Liver (tissue), 9 donors: ENCODE measurements around the gene SPTBN5. TPM values are rescaled to one million over a fixed set of nuclear protein-coding genes. Genes with fewer than 3 reads are reported as not detected.

Experiments used
- DNase-seq: peaks from one replicate; pipeline ENCODE4 v3.0.0-alpha.2; 2017; ENCODE audit warnings: low spot score
- H3K27ac ChIP-seq, 2 donors: one replicate each; pipeline ENCODE4 v1.7.0; 2013; ENCODE audit warnings: inconsistent platforms in 2 of 2, low read length in 2 of 2, control low read depth in 1 of 2, low read depth in 1 of 2, mild to moderate bottlenecking in 1 of 2
- H3K27me3 ChIP-seq, 4 donors: one replicate each; pipeline versions ENCODE4 v1.6.1 to v1.7.0; 2013; ENCODE audit warnings: low read length in 3 of 4, inconsistent platforms in 1 of 4, mild to moderate bottlenecking in 1 of 4, moderate library complexity in 1 of 4; ENCODE audit not compliant: control insufficient read depth in 4 of 4, insufficient read depth in 4 of 4
- H3K36me3 ChIP-seq, 4 donors: one replicate each; pipeline versions ENCODE4 v1.6.1 to v1.7.0; 2013; ENCODE audit warnings: low read length in 3 of 4, mild to moderate bottlenecking in 3 of 4, low read depth in 1 of 4, moderate library complexity in 1 of 4; ENCODE audit not compliant: control insufficient read depth in 4 of 4, insufficient read depth in 3 of 4
- H3K4me1 ChIP-seq, 4 donors: one replicate each; pipeline versions ENCODE4 v1.6.1 to v1.7.0; 2013; ENCODE audit warnings: low read length in 3 of 4, mild to moderate bottlenecking in 3 of 4, moderate library complexity in 1 of 4; ENCODE audit not compliant: control insufficient read depth in 4 of 4, insufficient read depth in 4 of 4
- H3K4me3 ChIP-seq, 3 donors: one replicate each; pipeline versions ENCODE4 v1.6.1 to v1.7.0; 2013; ENCODE audit warnings: low read length in 3 of 3, control low read depth in 1 of 3, low read depth in 1 of 3, mild to moderate bottlenecking in 1 of 3
- H3K9ac ChIP-seq, 2 donors: one replicate each; pipeline ENCODE4 v1.7.0; 2013; ENCODE audit warnings: low read length in 2 of 2, mild to moderate bottlenecking in 2 of 2, moderate library complexity in 2 of 2, control low read depth in 1 of 2, low read depth in 1 of 2
- H3K9me3 ChIP-seq, 4 donors: one replicate each; pipeline versions ENCODE4 v1.6.1 to v1.7.0; 2013; ENCODE audit warnings: low read length in 3 of 4; ENCODE audit not compliant: control insufficient read depth in 4 of 4
- EGR1 ChIP-seq, 2 donors: IDR thresholded peaks; 2 replicates each; pipeline ENCODE4 v1.6.1; 2016 to 2018; ENCODE audit warnings: antibody characterized with exemption in 2 of 2, low read depth in 2 of 2
- FOXA1 ChIP-seq: IDR thresholded peaks from 2 replicates; pipeline ENCODE4 v1.6.1; 2016; ENCODE audit warnings: antibody characterized with exemption
- FOXA2 ChIP-seq: IDR thresholded peaks from 2 replicates; pipeline ENCODE4 v1.6.1; 2016; ENCODE audit warnings: antibody characterized with exemption
- GABPA ChIP-seq, 2 donors: IDR thresholded peaks in 1 of 2; conservative IDR thresholded peaks in 1 of 2; 2 replicates each; pipeline ENCODE4 v1.6.1; 2016; ENCODE audit warnings: antibody characterized with exemption in 2 of 2, mild to moderate bottlenecking in 1 of 2, moderate library complexity in 1 of 2
- HNF4A ChIP-seq, 2 donors: conservative IDR thresholded peaks; 2 replicates each; pipeline ENCODE4 v1.6.1; 2016; ENCODE audit warnings: antibody characterized with exemption in 2 of 2, mild to moderate bottlenecking in 2 of 2
- HNF4G ChIP-seq: IDR thresholded peaks from 2 replicates; pipeline ENCODE4 v1.6.1; 2016; ENCODE audit warnings: antibody characterized with exemption
- JUND ChIP-seq, 2 donors: IDR thresholded peaks; 2 replicates each; pipeline ENCODE4 v1.6.1; 2016; ENCODE audit warnings: antibody characterized with exemption in 2 of 2
- NR2F2 ChIP-seq: IDR thresholded peaks from 2 replicates; pipeline ENCODE4 v1.6.1; 2016; ENCODE audit warnings: antibody characterized with exemption
- RAD21 ChIP-seq, 2 donors: IDR thresholded peaks; 2 replicates each; pipeline ENCODE4 v1.6.1; 2016; ENCODE audit warnings: antibody characterized with exemption in 2 of 2, mild to moderate bottlenecking in 2 of 2
- SP1 ChIP-seq: IDR thresholded peaks from 2 replicates; pipeline ENCODE4 v1.6.1; 2018; ENCODE audit warnings: antibody characterized with exemption, mild to moderate bottlenecking
- TAF1 ChIP-seq: conservative IDR thresholded peaks from 2 replicates; pipeline ENCODE4 v1.6.1; 2016; ENCODE audit warnings: antibody characterized with exemption, mild to moderate bottlenecking
- WGBS: extraction: QIAGEN DNeasy Blood & Tissue Kit; methylation state at CpG from one replicate; pipeline ENCODE4 v1.1.7; 2013; 5-methylcytosine and 5-hydroxymethylcytosine counted together
- polyA plus RNA-seq, 2 donors: library from polyadenylated mRNA; stranded (reverse) in 1 of 2; unstranded in 1 of 2; fragments of 200-250 nt in 1 of 2; fragments of >200 nt in 1 of 2; fragmentation: Nextera tagmentation in 1 of 2; extraction: Ambion mirVana in 1 of 2; gene quantifications; one replicate each; pipeline versions ENCODE4 v1.2.1 to v1.2.3, GENCODE V29; 2013 to 2015
- total RNA-seq, 2 donors: library from RNA; depleted of rRNA; stranded (reverse); fragments of >200 nt; gene quantifications; one replicate each; pipeline ENCODE4 v1.2.3, GENCODE V29; 2014
- TF ChIP-seq, protein P1 (sequence below): IDR thresholded peaks from 2 replicates; pipeline ENCODE4 v1.6.1; 2016; ENCODE audit warnings: antibody characterized with exemption
- TF ChIP-seq, protein P2 (sequence below): IDR thresholded peaks from 2 replicates; pipeline ENCODE4 v1.6.1; 2016; ENCODE audit warnings: antibody characterized with exemption
- TF ChIP-seq, protein P3 (sequence below): IDR thresholded peaks from 2 replicates; pipeline ENCODE4 v1.6.1; 2016; ENCODE audit warnings: antibody characterized with exemption, mild to moderate bottlenecking
- TF ChIP-seq, protein P4 (sequence below): IDR thresholded peaks from 2 replicates; pipeline ENCODE4 v1.6.1; 2016; ENCODE audit warnings: antibody characterized with exemption
- donor health status: healthy.
- donor health status: healthy.
- donor health status: healthy.
- donor health status: healthy.
- donor health status: healthy.

The SPTBN5 gene
- total and polyA plus RNA-seq, 4 donors, result 0.12 to 1.7 (median 0.17) TPM

DNA sequence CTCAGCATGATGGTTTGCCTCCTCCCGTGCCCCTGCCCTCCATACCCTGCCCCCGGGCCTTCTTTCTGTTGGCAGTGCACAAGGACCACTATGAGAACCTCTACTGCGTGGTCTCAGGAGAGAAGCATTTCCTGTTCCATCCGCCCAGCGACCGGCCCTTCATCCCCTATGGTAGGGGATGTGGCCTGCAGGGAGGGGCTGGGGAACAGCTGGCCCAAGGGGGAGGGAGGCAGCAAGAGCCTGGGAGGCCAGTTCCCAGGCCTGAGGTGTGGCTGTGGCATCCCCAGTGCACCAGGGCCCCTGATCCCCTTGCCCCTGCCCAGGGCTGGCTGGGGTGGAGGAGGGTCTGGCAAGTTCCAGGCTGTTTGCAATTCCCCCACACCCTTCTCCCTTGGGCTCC is 57.8 kb downstream of the SPTBN5 start:
- no peaks in the 10 kb centered on the region for H3K27me3 ChIP-seq
- peaks cover 0 to 6% (median 5%) of the 10 kb centered on the region in 4 donors for H3K36me3 ChIP-seq
- no peak overlapping the region for H3K4me3 ChIP-seq
- no peak overlapping the region for H3K27ac ChIP-seq
- no peak overlapping the region for H3K9ac ChIP-seq
- H3K4me1 ChIP-seq, result no peaks in the 10 kb centered on the region
- no peak for DNase-seq
- WGBS, result 83% methylated on average over 6 of the region's 6 CpGs
- no peaks in the 10 kb centered on the region for H3K9me3 ChIP-seq
- TF ChIP-seq HNF4G (no peak), HNF4A (conservative IDR thresholded peaks at IDR 0.05) (no peak), GABPA (IDR thresholded peaks at IDR 0.05 in 1 of 2, conservative IDR thresholded peaks at IDR 0.05 in 1 of 2) (no peak), FOXA1 (no peak), JUND (IDR thresholded peaks at IDR 0.05) (no peak), NR2F2 (no peak)
- TF ChIP-seq, protein P1, sequence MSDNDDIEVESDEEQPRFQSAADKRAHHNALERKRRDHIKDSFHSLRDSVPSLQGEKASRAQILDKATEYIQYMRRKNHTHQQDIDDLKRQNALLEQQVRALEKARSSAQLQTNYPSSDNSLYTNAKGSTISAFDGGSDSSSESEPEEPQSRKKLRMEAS, result no peak
- TF ChIP-seq, protein P2, sequence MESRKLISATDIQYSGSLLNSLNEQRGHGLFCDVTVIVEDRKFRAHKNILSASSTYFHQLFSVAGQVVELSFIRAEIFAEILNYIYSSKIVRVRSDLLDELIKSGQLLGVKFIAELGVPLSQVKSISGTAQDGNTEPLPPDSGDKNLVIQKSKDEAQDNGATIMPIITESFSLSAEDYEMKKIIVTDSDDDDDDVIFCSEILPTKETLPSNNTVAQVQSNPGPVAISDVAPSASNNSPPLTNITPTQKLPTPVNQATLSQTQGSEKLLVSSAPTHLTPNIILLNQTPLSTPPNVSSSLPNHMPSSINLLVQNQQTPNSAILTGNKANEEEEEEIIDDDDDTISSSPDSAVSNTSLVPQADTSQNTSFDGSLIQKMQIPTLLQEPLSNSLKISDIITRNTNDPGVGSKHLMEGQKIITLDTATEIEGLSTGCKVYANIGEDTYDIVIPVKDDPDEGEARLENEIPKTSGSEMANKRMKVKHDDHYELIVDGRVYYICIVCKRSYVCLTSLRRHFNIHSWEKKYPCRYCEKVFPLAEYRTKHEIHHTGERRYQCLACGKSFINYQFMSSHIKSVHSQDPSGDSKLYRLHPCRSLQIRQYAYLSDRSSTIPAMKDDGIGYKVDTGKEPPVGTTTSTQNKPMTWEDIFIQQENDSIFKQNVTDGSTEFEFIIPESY, result no peak
- TF ChIP-seq, protein P3, sequence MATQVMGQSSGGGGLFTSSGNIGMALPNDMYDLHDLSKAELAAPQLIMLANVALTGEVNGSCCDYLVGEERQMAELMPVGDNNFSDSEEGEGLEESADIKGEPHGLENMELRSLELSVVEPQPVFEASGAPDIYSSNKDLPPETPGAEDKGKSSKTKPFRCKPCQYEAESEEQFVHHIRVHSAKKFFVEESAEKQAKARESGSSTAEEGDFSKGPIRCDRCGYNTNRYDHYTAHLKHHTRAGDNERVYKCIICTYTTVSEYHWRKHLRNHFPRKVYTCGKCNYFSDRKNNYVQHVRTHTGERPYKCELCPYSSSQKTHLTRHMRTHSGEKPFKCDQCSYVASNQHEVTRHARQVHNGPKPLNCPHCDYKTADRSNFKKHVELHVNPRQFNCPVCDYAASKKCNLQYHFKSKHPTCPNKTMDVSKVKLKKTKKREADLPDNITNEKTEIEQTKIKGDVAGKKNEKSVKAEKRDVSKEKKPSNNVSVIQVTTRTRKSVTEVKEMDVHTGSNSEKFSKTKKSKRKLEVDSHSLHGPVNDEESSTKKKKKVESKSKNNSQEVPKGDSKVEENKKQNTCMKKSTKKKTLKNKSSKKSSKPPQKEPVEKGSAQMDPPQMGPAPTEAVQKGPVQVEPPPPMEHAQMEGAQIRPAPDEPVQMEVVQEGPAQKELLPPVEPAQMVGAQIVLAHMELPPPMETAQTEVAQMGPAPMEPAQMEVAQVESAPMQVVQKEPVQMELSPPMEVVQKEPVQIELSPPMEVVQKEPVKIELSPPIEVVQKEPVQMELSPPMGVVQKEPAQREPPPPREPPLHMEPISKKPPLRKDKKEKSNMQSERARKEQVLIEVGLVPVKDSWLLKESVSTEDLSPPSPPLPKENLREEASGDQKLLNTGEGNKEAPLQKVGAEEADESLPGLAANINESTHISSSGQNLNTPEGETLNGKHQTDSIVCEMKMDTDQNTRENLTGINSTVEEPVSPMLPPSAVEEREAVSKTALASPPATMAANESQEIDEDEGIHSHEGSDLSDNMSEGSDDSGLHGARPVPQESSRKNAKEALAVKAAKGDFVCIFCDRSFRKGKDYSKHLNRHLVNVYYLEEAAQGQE, result no peak

DNA sequence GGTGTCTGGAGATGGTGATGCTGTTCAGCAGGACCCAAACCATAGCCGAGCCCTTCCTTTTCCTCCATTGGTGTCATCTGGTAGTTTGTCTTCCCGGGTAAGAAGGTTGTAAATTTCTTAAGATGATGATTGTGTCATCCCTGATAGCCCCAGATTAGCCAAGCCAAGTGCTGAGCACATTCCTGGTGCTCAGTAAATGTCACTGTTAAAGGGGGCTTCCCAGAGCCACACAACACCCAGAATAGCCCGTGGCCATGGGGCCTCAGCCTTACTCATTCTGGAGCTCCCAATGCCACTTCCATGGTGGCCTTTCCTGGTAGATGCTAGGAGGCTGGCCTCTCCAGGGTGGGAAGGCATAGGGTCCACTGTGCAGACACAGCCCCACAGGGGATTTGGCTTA is 59.8 kb downstream of the SPTBN5 start:
- 89% methylated on average over 3 of the region's 3 CpGs for WGBS
- no peak for DNase-seq
- no peak overlapping the region for H3K9ac ChIP-seq
- no peak overlapping the region for H3K4me3 ChIP-seq
- peaks cover 0 to 2% (median under 1%) of the 10 kb centered on the region in 4 donors for H3K4me1 ChIP-seq
- TF ChIP-seq HNF4G (no peak), EGR1 (IDR thresholded peaks at IDR 0.05; ENCODE audit: low read depth in 2 of 2) (no peak), FOXA2 (no peak), NR2F2 (no peak), TAF1 (no peak), FOXA1 (no peak), RAD21 (IDR thresholded peaks at IDR 0.05) (no peak), SP1 (no peak)
- TF ChIP-seq, protein P2, result no peak
- TF ChIP-seq, protein P4, sequence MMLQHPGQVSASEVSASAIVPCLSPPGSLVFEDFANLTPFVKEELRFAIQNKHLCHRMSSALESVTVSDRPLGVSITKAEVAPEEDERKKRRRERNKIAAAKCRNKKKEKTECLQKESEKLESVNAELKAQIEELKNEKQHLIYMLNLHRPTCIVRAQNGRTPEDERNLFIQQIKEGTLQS, result no peak
- TF ChIP-seq, protein P1, result no peak
- H3K27me3 ChIP-seq, result no peaks in the 10 kb centered on the region
- H3K36me3 ChIP-seq, result peaks cover 0 to 4% (median 0%) of the 10 kb centered on the region in 4 donors
- no peaks in the 10 kb centered on the region for H3K9me3 ChIP-seq
- no peak overlapping the region for H3K27ac ChIP-seq
